Spleen (tissue), 7 donors: ENCODE measurements around the gene SAE1.

Source experiments
- POLR2A ChIP-seq, 3 donors: fragments of 450-650 bp; IDR thresholded peaks; one replicate each; pipeline ENCODE4 v1.5.1; 2017; ENCODE audit warnings: antibody characterized with exemption in 3 of 3, mild to moderate bottlenecking in 1 of 3
- TF ChIP-seq, protein P1 (sequence below), 11 experiments: fragments of 200-600 bp in 7 of 11; fragments of 450-650 bp in 4 of 11; sonication (generic) in 4 of 11; IDR thresholded peaks in 8 of 11; conservative IDR thresholded peaks in 3 of 11; 1 replicate in 7 of 11; 2 replicates in 4 of 11; pipeline versions ENCODE4 v1.4.0 to v1.8.0; 2016 to 2021; ENCODE audit warnings: antibody characterized with exemption in 11 of 11, inconsistent platforms in 4 of 11, mild to moderate bottlenecking in 1 of 11
- donor health status: DM: no; HTN: no; CAD: no; lungs with moderate emphysema.
- donor health status: DM: no; HTN: no; CAD: no.
- donor health status: DM: no; HTN: no; CAD: no.

- TF ChIP-seq, protein P1, sequence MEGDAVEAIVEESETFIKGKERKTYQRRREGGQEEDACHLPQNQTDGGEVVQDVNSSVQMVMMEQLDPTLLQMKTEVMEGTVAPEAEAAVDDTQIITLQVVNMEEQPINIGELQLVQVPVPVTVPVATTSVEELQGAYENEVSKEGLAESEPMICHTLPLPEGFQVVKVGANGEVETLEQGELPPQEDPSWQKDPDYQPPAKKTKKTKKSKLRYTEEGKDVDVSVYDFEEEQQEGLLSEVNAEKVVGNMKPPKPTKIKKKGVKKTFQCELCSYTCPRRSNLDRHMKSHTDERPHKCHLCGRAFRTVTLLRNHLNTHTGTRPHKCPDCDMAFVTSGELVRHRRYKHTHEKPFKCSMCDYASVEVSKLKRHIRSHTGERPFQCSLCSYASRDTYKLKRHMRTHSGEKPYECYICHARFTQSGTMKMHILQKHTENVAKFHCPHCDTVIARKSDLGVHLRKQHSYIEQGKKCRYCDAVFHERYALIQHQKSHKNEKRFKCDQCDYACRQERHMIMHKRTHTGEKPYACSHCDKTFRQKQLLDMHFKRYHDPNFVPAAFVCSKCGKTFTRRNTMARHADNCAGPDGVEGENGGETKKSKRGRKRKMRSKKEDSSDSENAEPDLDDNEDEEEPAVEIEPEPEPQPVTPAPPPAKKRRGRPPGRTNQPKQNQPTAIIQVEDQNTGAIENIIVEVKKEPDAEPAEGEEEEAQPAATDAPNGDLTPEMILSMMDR (IDR thresholded peaks at IDR 0.05 in 8 of 11, conservative IDR thresholded peaks at IDR 0.05 in 3 of 11): no peak
- no peak for TF ChIP-seq POLR2A (IDR thresholded peaks at IDR 0.05)
These were observed 5.0 kb upstream of the SAE1 start for GRCh38 chr19:47125669-47125938.
